GM13976 (cell line): Measurements from ENCODE around the gene SH3PXD2B.
"Not testable (repeated sequence)": the region's sequence is repeated elsewhere in the genome, so short reads cannot be mapped to it uniquely, and the experiment has no call there.

ENCODE experiments used
- DNase-seq: peaks from one replicate; pipeline ENCODE4 v3.0.0; 2012; ENCODE audit warnings: low spot score
- in situ Hi-C: fragments of 300-500 bp; cut with MboI; formaldehyde crosslinking; loops from one replicate; pipeline ENCODE4 v1.12.0; 2022; ENCODE audit warnings: low sequenced_read_pairs, mixed read lengths, inconsistent platforms; ENCODE audit not compliant: unreplicated experiment
- TF ChIP-seq, protein P1 (sequence below): IDR thresholded peaks from 2 replicates; pipeline ENCODE4 v1.5.1; 2012; ENCODE audit warnings: borderline replicate concordance, mild to moderate bottlenecking; ENCODE audit not compliant: insufficient read depth; ENCODE audit errors: extremely low read depth, missing control alignments, control extremely low read depth

Gene SH3PXD2B

DNA sequence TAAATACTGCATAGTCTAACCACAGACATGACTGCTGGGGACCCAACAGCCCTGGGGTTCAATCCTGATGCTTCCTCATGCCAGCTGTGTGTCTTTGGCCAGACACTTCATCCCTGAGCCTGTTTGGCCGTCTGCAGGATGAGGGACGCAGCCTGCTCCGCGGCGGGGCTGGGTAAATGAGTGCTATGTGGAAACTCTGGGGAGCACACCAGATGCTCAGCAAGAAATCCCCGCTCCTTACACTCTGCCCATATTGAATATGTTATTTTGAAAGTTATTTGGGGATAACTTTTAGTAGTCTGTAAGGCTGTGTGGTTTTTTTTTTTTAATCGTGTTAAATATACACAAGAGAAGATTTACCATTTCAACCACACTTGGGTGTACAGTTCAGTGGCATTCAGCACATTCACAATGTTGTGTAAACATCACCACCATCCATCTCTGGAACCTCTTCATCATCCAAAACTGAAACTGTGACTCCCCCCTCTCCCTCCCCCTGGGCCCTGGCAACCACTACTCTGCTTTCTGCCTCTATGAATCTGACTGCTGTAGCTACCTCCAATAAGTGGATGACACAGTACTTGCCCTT is 42.7 kb downstream of the SH3PXD2B start:
- DNase-seq = no peak
- in situ Hi-C loops = no loop called here
- TF ChIP-seq, protein P1, sequence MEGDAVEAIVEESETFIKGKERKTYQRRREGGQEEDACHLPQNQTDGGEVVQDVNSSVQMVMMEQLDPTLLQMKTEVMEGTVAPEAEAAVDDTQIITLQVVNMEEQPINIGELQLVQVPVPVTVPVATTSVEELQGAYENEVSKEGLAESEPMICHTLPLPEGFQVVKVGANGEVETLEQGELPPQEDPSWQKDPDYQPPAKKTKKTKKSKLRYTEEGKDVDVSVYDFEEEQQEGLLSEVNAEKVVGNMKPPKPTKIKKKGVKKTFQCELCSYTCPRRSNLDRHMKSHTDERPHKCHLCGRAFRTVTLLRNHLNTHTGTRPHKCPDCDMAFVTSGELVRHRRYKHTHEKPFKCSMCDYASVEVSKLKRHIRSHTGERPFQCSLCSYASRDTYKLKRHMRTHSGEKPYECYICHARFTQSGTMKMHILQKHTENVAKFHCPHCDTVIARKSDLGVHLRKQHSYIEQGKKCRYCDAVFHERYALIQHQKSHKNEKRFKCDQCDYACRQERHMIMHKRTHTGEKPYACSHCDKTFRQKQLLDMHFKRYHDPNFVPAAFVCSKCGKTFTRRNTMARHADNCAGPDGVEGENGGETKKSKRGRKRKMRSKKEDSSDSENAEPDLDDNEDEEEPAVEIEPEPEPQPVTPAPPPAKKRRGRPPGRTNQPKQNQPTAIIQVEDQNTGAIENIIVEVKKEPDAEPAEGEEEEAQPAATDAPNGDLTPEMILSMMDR = no peak

DNA sequence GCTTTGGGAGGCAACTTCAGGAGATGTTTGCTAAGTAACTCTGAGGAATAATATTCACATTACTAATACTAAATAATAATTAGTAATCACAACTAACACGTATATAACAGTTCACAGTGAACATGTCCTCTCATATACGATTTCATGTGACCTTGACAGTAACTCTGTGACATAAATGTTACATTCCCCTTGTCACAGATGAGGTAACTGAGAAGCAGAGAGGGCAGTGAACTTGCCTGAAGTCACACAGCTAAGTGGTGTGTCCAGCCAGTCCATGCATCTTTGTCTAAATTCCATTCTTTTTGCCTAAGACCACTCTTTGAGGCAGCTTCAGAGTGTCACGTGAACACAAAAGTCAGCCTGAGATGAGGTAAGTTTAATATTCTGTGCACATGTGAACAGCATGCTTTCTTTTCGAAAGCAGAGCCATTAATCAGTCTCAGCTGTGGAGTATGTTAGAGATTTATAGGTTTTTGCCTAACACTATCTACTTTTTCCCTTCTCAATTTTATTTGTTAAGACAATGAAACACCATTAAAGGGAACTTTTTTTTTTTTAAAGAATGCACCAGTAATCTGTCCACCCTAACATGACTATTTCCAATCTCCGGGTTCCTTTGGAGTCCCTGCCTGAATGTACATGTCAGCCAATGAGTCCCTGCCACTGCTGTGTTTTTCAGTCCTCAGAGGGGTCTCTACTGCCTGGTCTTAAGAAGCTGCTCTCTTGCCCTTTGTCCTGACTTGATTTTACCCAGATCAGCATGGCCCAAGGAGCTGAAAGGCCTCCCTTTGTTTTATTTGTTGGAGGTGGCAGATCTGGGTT is 43.5 kb downstream of the SH3PXD2B start:
- in situ Hi-C loops = no loop called here
- TF ChIP-seq, protein P1 = no peak
- DNase-seq = no peak

DNA sequence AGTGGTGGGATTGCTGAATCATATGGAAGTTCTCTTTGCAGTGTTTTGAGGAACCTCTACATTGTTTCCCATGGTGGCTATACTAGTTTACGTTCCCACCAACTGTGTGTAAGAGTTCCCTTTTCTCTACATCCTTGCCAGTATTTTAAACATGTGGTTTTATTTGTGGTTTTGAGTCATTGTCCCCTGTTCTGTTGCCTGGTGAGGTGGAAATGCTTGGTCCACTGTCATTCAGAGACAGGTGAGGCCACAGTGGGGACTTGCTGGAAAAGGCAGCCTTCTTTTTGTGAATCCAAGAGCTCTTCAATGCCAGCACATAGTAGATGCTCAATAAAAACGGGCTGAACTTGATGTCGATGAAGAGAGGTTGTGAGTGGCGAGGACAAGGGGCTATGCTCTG is 44.2 kb downstream of the SH3PXD2B start:
- DNase-seq = no peak
- TF ChIP-seq, protein P1 = no peak
- in situ Hi-C loops = no loop called here

DNA sequence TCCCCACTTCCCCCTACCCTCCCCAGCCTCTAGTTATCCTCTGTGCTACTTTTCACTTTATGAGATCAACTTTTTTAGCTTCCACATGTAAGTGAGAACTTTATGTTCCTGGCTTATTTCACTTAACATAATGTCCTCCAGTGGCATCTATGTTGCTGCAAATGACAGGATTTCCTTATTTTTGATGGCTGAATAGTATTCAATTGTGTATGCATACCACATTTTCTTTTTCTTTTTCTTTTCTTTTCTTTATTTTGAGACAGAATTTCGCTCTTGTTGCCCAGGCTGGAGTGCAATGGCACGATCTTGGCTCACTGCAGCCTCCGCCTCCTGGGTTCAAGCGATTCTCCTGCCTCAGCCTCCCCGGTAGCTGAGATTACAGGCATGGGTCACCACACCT is 44.8 kb downstream of the SH3PXD2B start:
- DNase-seq, in situ Hi-C loops: not testable (repeated sequence)

DNA sequence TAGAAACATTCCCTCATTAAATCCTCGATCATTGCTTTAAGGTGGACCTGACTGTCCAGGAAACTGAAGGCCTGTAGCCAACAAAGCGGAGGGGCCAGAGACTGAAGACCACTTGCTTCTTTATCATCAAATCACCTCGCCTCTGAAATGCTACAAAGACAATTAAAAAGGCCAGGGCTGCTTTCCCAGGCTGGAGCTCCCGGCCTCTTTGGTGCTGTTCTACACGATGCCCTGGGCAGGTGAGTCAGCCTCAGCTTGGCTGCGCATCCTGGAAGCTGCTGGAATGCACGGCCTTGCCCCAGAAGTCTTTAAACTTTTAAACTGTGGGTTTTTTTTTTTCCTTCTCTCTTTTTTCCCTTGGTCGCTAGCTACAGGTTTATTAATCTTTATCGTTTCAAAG is 46.5 kb downstream of the SH3PXD2B start:
- TF ChIP-seq, protein P1 = no peak
- in situ Hi-C loops = no loop called here
- DNase-seq = no peak

DNA sequence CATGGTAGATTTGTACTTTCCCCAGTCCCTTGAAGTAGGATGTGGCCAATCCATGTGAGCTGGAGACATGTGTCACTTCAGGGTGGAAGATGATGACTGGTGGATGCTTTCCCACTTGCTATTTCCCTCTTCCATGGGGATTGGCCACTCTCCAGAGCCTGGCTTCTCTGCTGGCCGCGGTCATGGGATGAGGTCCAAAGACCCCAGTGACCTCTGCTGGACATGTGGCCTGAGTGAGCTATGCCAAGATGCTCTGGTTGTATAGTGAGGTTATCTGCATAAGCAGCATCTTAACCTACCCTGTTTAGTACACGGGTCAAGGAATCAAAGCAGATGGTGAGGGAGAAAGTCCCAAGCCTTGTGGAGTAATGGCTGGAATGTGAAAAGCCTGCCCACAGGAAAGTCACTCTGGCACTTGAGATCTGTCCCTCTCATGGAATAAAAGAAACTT is 47.1 kb downstream of the SH3PXD2B start:
- in situ Hi-C loops = no loop called here
- no peak for DNase-seq

More for the DNA sequence above, 47.1 kb downstream of the SH3PXD2B start:
- TF ChIP-seq, protein P1 = no peak
